Lung (tissue), 16 donors: Measurements from ENCODE around the gene ZNF621. TPM values are rescaled to one million over a fixed set of nuclear protein-coding genes. Genes with fewer than 3 reads are reported as not detected.

ENCODE experiments used
- ATAC-seq: fragments of 200-7000 bp; cut with Tn5 transposase; one replicate; pipeline ENCODE4 v1.9.1; 2020; ENCODE audit warnings: moderate number of reproducible peaks; ENCODE audit not compliant: insufficient read depth, low FRiP score
- DNase-seq, 3 donors: peaks; one replicate each; pipeline ENCODE4 v3.0.0-alpha.2; 2013 to 2017
- H3K27ac ChIP-seq, 2 donors: one replicate each; pipeline ENCODE4 v1.5.1; 2013; ENCODE audit warnings: mild to moderate bottlenecking in 2 of 2, moderate library complexity in 2 of 2, control low read depth in 1 of 2, inconsistent platforms in 1 of 2, low read depth in 1 of 2, low read length in 1 of 2
- H3K27me3 ChIP-seq, 3 donors: one replicate each; pipeline ENCODE4 v1.5.1; 2013; ENCODE audit warnings: low read length in 2 of 3; ENCODE audit not compliant: control insufficient read depth in 3 of 3, insufficient read depth in 3 of 3
- H3K36me3 ChIP-seq, 4 donors: one replicate each; pipeline ENCODE4 v1.5.1; 2013; ENCODE audit warnings: low read length in 4 of 4, mild to moderate bottlenecking in 1 of 4, moderate library complexity in 1 of 4; ENCODE audit not compliant: control insufficient read depth in 4 of 4, insufficient read depth in 4 of 4
- H3K4me1 ChIP-seq, 5 donors: one replicate each; pipeline ENCODE4 v1.5.1; 2013; ENCODE audit warnings: low read length in 5 of 5, mild to moderate bottlenecking in 2 of 5, moderate library complexity in 1 of 5; ENCODE audit not compliant: control insufficient read depth in 5 of 5, insufficient read depth in 5 of 5
- H3K4me3 ChIP-seq: one replicate; pipeline ENCODE4 v1.5.1; 2013; ENCODE audit warnings: mild to moderate bottlenecking, control low read depth, moderate library complexity
- H3K9ac ChIP-seq, 2 donors: one replicate each; pipeline ENCODE4 v1.5.1; 2013; ENCODE audit warnings: low read length in 2 of 2, control low read depth in 1 of 2; ENCODE audit not compliant: insufficient read depth in 1 of 2
- H3K9me3 ChIP-seq, 4 donors: one replicate each; pipeline ENCODE4 v1.5.1; 2013; ENCODE audit warnings: low read length in 3 of 4, mild to moderate bottlenecking in 1 of 4, moderate library complexity in 1 of 4; ENCODE audit not compliant: control insufficient read depth in 4 of 4, insufficient read depth in 3 of 4
- WGBS, 2 donors: extraction: QIAGEN DNeasy Blood & Tissue Kit; methylation state at CpG; one replicate each; pipeline ENCODE4 v1.1.7; 2013; 5-methylcytosine and 5-hydroxymethylcytosine counted together
- long read RNA-seq, 5 donors: transcript quantifications; one replicate each; lab custom pipeline, GENCODE V29; 2026
- polyA plus RNA-seq, 2 donors: library from polyadenylated mRNA; stranded (reverse); fragments of 200-250 nt; gene quantifications; one replicate each; pipeline ENCODE4 v1.2.1, GENCODE V29; 2013
- total RNA-seq, 2 donors: library from RNA; depleted of rRNA in 1 of 2; stranded (reverse); fragments of >200 nt in 1 of 2; gene quantifications; one replicate each; pipeline ENCODE4 v1.2.1, GENCODE V29; 2014 to 2021
- TF ChIP-seq, protein P1 (sequence below): IDR thresholded peaks from 2 replicates; pipeline ENCODE4 v1.5.1; 2012; ENCODE audit warnings: mild to moderate bottlenecking; ENCODE audit errors: control extremely low read depth, extremely low read depth
- donor health status: control.
- donor health status: control.
- donor health status: Bipolar disorder and iron deficiency.
- donor health status: healthy.
- donor health status: DM: yes; HTN: yes; CAD: no.

Gene ZNF621
- total RNA-seq (10 to 100 TPM; 22.6 to 25.4 TPM), polyA plus RNA-seq (10 to 100 TPM in 1 of 2 donors, 1 to 10 TPM in 1; 7.7 to 14.8 TPM)
- long read RNA-seq, donor 1, full-length matches to known transcripts: 6 of 6 reads
- long read RNA-seq, donor 1, partial matches to known transcripts: 0 of 6 reads
- long read RNA-seq, donor 1, other reads (novel, unspliced or antisense): 0 of 6 reads
- long read RNA-seq, donor 2, full-length matches to known transcripts: 2 of 2 reads
- long read RNA-seq, donor 2, partial matches to known transcripts: 0 of 2 reads
- long read RNA-seq, donor 2, other reads (novel, unspliced or antisense): 0 of 2 reads
- long read RNA-seq, donor 3, full-length matches to known transcripts: 3 of 3 reads
- long read RNA-seq, donor 3, partial matches to known transcripts: 0 of 3 reads
- long read RNA-seq, donor 3, other reads (novel, unspliced or antisense): 0 of 3 reads
- long read RNA-seq, donor 4, full-length matches to known transcripts: 2 of 7 reads
- long read RNA-seq, donor 4, partial matches to known transcripts: 5 of 7 reads
- long read RNA-seq, donor 4, other reads (novel, unspliced or antisense): 0 of 7 reads
- long read RNA-seq, donor 5, full-length matches to known transcripts: 8 of 8 reads
- long read RNA-seq, donor 5, partial matches to known transcripts: 0 of 8 reads
- long read RNA-seq, donor 5, other reads (novel, unspliced or antisense): 0 of 8 reads

DNA sequence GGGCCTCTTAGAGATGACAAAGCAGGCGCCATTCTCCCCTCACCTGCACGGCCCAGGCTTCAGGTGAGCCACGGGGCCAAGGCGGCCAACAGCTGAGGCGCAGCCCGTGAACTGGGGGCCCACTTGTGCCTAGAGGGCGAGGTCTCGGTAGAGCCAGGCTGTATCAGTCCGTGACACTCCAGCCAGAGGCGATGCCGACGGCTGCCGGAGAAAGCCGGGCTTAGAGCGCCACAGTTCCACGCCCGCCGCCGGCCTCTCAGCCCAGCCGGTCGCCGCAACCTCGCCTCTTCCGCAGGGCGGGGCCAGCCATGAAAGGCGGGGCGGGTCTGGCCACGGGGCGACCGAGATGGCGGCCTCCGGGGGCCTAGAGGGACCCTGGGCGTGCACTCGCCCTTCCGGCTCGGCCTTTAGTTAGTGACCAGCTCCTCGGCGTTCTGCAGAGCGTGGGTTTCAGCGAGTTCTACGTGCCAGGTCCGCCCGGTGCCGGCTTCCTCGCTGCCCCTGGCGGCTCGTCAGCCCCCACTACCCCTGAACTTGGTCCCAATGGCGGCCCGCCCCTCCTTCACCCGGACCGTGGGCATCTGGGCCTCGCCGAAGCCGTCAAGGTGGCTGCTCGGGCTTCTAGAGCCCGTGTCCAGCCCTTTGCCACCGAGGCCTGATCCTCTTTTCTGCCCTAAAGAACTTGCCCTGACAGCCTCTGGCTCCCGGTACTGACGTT, at the start of gene ZNF621:
ZNF621 (plus strand) TSS at position 393 of the 718 bp plus-strand sequence. CDS start 881 bp downstream, outside the sequence.
- ATAC-seq: peak; percentile 99
- H3K9ac ChIP-seq: peak within 1 kb of the TSS; percentile 82 to 94
- H3K36me3 ChIP-seq: peaks cover 2 to 6% (median 4%) of the 10 kb centered on the region in 4 donors
- no peaks in the 10 kb centered on the region for H3K27me3 ChIP-seq
- H3K4me1 ChIP-seq: peaks cover 0 to 15% (median 5%) of the 10 kb centered on the region in 5 donors
- peak within 1 kb of the TSS; percentile 96 for H3K4me3 ChIP-seq
- peak; percentile 88 to 94 (median 92) for DNase-seq
- H3K27ac ChIP-seq: peak within 1 kb of the TSS; percentile 81 to 100
- WGBS, 2 donors: 1 to 2% methylated on average over 56 to 59 of the region's 59 CpGs
- H3K9me3 ChIP-seq: no peaks in the 10 kb centered on the region
- TF ChIP-seq, protein P1, sequence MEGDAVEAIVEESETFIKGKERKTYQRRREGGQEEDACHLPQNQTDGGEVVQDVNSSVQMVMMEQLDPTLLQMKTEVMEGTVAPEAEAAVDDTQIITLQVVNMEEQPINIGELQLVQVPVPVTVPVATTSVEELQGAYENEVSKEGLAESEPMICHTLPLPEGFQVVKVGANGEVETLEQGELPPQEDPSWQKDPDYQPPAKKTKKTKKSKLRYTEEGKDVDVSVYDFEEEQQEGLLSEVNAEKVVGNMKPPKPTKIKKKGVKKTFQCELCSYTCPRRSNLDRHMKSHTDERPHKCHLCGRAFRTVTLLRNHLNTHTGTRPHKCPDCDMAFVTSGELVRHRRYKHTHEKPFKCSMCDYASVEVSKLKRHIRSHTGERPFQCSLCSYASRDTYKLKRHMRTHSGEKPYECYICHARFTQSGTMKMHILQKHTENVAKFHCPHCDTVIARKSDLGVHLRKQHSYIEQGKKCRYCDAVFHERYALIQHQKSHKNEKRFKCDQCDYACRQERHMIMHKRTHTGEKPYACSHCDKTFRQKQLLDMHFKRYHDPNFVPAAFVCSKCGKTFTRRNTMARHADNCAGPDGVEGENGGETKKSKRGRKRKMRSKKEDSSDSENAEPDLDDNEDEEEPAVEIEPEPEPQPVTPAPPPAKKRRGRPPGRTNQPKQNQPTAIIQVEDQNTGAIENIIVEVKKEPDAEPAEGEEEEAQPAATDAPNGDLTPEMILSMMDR: no peak

DNA sequence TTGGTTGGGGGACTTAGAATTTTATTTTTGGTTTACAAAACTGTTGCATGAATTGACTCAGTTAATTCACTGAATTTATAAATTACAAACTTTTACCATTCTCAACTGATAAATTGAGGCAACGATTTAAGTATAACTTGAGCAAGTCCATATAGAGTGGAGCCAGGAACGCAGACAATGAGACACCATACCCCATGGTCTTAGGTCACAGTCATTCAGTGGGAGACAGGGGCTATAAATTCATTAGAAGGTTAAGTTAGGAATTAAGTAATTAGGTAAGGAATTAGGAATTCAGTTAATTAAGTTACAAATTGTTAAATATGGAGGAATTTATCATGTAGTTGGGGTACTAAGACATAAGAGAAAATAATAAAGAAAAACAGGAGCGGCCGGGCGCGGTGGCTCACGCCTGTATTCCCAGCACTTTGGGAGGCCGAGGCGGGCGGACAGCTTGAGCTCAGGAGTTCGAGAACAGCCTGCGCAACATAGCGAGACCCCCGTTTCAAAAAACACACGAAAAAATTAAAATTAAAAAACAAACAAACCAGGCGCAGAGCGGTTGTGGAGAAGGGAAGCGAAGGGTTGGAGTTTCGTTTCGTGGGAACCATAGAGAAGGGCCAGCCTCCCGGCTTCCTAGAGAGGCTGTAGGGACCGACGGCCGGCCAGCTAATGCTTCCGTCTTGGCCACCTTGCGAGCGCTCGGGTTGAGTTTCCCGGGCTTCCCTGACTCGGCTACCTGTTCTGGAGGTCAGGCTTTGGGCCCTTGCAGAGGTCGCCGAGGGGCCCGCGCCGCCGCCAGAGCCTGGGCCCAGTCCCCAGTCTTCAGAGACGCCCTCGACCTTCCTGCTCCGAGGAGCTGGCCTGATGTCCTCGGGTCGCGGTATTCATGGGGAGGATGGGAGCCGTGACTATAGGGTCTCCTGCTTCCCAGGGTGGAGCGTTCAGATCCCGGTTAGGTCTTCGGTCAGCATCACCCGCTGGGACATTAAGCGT, 48.0 kb upstream of the ZNF621 start, which contains the start of gene ZNF619:
ZNF619 (plus strand) TSS at position 645 of the 993 bp plus-strand sequence. CDS start 858 bp downstream, outside the sequence.
- H3K4me1 ChIP-seq: peaks cover 0 to 5% (median 3%) of the 10 kb centered on the region in 5 donors
- H3K9me3 ChIP-seq: no peaks in the 10 kb centered on the region
- peak within 1 kb of the TSS; percentile 66 for H3K9ac ChIP-seq
- DNase-seq: peak; percentile 75 to 88 (median 80)
- ATAC-seq: peak; percentile 99
- H3K36me3 ChIP-seq: peaks cover 0 to 9% (median 4%) of the 10 kb centered on the region in 4 donors
- 8 to 9% methylated on average over 48 of the region's 48 CpGs for WGBS, 2 donors
- H3K4me3 ChIP-seq: peak within 1 kb of the TSS; percentile 55
- H3K27ac ChIP-seq: peak within 1 kb of the TSS; percentile 35 to 54
- TF ChIP-seq, protein P1: no peak
- H3K27me3 ChIP-seq: no peaks in the 10 kb centered on the region

DNA sequence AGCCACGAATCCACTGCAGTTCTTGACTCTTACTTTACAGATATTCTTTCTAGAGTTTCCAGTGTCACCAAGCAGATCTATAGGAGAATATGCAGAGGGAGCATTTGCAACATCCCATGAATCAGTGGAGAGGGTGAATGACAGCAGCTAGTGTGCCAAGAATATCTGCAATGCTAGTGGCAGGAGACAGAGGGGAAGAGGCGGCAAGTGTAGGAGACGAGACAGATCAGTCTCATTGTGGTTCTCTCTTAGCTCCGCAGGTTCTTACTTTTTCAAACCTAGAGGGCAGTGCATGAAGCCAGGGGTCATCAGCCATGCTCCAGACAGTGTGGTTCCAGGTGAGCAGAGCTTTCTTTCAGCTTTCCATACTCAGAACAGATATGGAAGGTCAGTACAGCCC, 47.1 kb upstream of the ZNF621 start:
- TF ChIP-seq, protein P1: no peak
- H3K4me1 ChIP-seq: peaks cover 0 to 5% (median 3%) of the 10 kb centered on the region in 5 donors
- DNase-seq (no peak), ATAC-seq (no peak)
- H3K27me3 ChIP-seq: no peaks in the 10 kb centered on the region
- H3K9me3 ChIP-seq: no peaks in the 10 kb centered on the region
- H3K4me3 ChIP-seq: no peak overlapping the region
- peaks cover 0 to 16% (median 5%) of the 10 kb centered on the region in 4 donors for H3K36me3 ChIP-seq
- 51 to 55% methylated on average over 4 of the region's 4 CpGs for WGBS, 2 donors
- peak overlapping the region in 1 of 2 donors; percentile 35 for H3K27ac ChIP-seq
- peak overlapping the region; percentile 66 for H3K9ac ChIP-seq
